ENCODE data around the gene NEK11.
A peak's percentile ranks its signal among the peaks of the same experiment; 100 is the strongest.
"Not testable (repeated sequence)": the region's sequence is repeated elsewhere in the genome, so short reads cannot be mapped to it uniquely, and the experiment has no call there.

The NEK11 gene

GRCh38 chr3:131323014-131323413, 296.3 kb downstream of the NEK11 start:
- Mint-ChIP-seq H3K9me3 (peaks cover 3% of the 10 kb centered on the region), H3K27me3 (ENCODE audit: low read depth, poor library complexity) (no peaks in the 10 kb centered on the region), H3K4me1 (peaks cover 22% of the 10 kb centered on the region), H3K4me3 (no peak overlapping the region), H3K36me3 (ENCODE audit: low read depth) (peaks cover 4% of the 10 kb centered on the region), H3K27ac (no peak overlapping the region)
- TF ChIP-seq CTCF (IDR thresholded peaks at IDR 0.05): no peak
- no peak for DNase-seq

- TF ChIP-seq CTCF (IDR thresholded peaks at IDR 0.05): no peak
- Mint-ChIP-seq H3K9me3 (peaks cover 3% of the 10 kb centered on the region), H3K36me3 (ENCODE audit: low read depth) (peaks cover 4% of the 10 kb centered on the region), H3K27ac (peak overlapping the region; percentile 9), H3K27me3 (ENCODE audit: low read depth, poor library complexity) (no peaks in the 10 kb centered on the region), H3K4me3 (no peak overlapping the region), H3K4me1 (peaks cover 28% of the 10 kb centered on the region)
- no peak for DNase-seq
Observed at GRCh38 chr3:131323792-131324191, 297.1 kb downstream of the NEK11 start.

- peaks cover 6% of the 10 kb centered on the region for H3K36me3 Mint-ChIP-seq (ENCODE audit: low read depth)
- DNase-seq: no peak
- peaks cover 9% of the 10 kb centered on the region for H3K9me3 Mint-ChIP-seq
- H3K4me3 Mint-ChIP-seq: no peak overlapping the region
- no peak overlapping the region for H3K27ac Mint-ChIP-seq
- no peak for TF ChIP-seq CTCF (IDR thresholded peaks at IDR 0.05)
- H3K4me1 Mint-ChIP-seq: peaks cover 28% of the 10 kb centered on the region
- no peaks in the 10 kb centered on the region for H3K27me3 Mint-ChIP-seq (ENCODE audit: low read depth, poor library complexity)
Observed at GRCh38 chr3:131324923-131325322, 298.2 kb downstream of the NEK11 start.

GRCh38 chr3:131326307-131326706, 299.6 kb downstream of the NEK11 start:
- H3K4me3 Mint-ChIP-seq: no peak overlapping the region
- peaks cover 33% of the 10 kb centered on the region for H3K4me1 Mint-ChIP-seq
- no peak overlapping the region for H3K27ac Mint-ChIP-seq
- H3K9me3 Mint-ChIP-seq: peaks cover 22% of the 10 kb centered on the region
- no peaks in the 10 kb centered on the region for H3K27me3 Mint-ChIP-seq (ENCODE audit: low read depth, poor library complexity)
- no peak for DNase-seq
- peaks cover 19% of the 10 kb centered on the region for H3K36me3 Mint-ChIP-seq (ENCODE audit: low read depth)
- no peak for TF ChIP-seq CTCF (IDR thresholded peaks at IDR 0.05)

- no peak overlapping the region for H3K4me3 Mint-ChIP-seq
- peak overlapping the region; percentile 79 for H3K27ac Mint-ChIP-seq
- H3K36me3 Mint-ChIP-seq (ENCODE audit: low read depth): peaks cover 23% of the 10 kb centered on the region
- peaks cover 24% of the 10 kb centered on the region for H3K4me1 Mint-ChIP-seq
- peaks cover 36% of the 10 kb centered on the region for H3K9me3 Mint-ChIP-seq
- DNase-seq: no peak
- no peak for TF ChIP-seq CTCF (IDR thresholded peaks at IDR 0.05)
- peaks cover 3% of the 10 kb centered on the region for H3K27me3 Mint-ChIP-seq (ENCODE audit: low read depth, poor library complexity)
Observed at GRCh38 chr3:131328721-131329120, 302.0 kb downstream of the NEK11 start.

- no peak overlapping the region for H3K4me3 Mint-ChIP-seq
- H3K4me1 Mint-ChIP-seq: peaks cover 16% of the 10 kb centered on the region
- no peak for TF ChIP-seq CTCF (IDR thresholded peaks at IDR 0.05)
- H3K27me3 Mint-ChIP-seq (ENCODE audit: low read depth, poor library complexity): peaks cover 3% of the 10 kb centered on the region
- H3K27ac Mint-ChIP-seq: no peak overlapping the region
- peaks cover 20% of the 10 kb centered on the region for H3K36me3 Mint-ChIP-seq (ENCODE audit: low read depth)
- DNase-seq: no peak
- peaks cover 44% of the 10 kb centered on the region for H3K9me3 Mint-ChIP-seq
Observed at GRCh38 chr3:131329774-131330173, 303.1 kb downstream of the NEK11 start.

GRCh38 chr3:131331456-131332085, 304.9 kb downstream of the NEK11 start:
- DNase-seq; H3K27ac Mint-ChIP-seq; H3K4me3 Mint-ChIP-seq; H3K27me3 Mint-ChIP-seq (ENCODE audit: low read depth, poor library complexity): not testable (repeated sequence)
- Mint-ChIP-seq H3K9me3 (peaks cover 54% of the 10 kb centered on the region), H3K4me1 (peaks cover 16% of the 10 kb centered on the region), H3K36me3 (ENCODE audit: low read depth) (peaks cover 20% of the 10 kb centered on the region)
